GM19463 (cell line): ENCODE measurements around the gene MSH3.
A peak's percentile ranks its signal among the peaks of the same experiment; 100 is the strongest.
"Not testable (repeated sequence)": the region's sequence is repeated elsewhere in the genome, so short reads cannot be mapped to it uniquely, and the experiment has no call there.

ENCODE experiments used
- ATAC-seq: cut with Tn5 transposase; IDR thresholded peaks from one replicate; pipeline ENCODE4 v1.9.1; 2021; ENCODE audit warnings: mild to moderate bottlenecking, moderate library complexity; ENCODE audit not compliant: unreplicated experiment

MSH3 gene

DNA sequence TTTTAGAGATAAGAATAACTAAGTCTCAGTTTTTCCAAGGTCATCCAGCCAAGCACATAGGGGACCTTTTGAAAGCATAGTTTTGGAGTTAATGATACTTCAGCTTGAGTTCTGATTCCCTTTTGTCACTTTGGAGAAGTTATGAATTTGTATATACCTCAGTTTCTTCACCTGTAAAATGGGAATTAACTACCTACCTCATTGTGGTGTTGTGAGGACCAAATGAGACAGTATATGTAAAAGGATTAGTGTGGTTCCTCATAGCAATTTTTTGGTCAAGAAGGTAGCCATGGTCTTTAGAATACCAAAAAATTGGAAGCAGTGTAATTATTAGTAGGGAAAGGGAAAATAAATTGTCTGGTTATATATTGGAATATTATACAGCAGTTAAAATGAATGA, 98.0 kb downstream of the MSH3 start:
- no peak for ATAC-seq

GRCh38 chr5:80753712-80754111, 99.3 kb downstream of the MSH3 start:
- no peak for ATAC-seq

DNA sequence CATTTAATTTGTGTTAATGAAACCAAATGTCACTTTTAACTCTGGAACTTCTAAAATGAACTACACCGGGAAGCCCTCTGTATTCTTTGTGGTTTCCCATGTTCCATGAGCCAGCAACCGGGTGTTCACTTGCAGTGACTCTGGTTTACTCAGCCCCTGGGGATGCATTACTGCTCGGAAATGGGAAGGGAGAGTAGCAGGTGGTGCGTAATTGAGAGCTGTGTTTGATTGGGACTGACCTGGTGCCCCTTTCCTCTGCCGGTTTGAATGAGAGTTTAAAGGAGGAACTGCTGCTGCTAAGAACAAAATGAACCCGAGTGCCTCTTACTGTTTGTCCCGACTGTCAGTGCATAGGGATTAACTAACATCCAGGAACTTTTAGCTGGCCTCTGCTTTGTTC, 100.4 kb downstream of the MSH3 start:
- peak; percentile 64 for ATAC-seq

DNA sequence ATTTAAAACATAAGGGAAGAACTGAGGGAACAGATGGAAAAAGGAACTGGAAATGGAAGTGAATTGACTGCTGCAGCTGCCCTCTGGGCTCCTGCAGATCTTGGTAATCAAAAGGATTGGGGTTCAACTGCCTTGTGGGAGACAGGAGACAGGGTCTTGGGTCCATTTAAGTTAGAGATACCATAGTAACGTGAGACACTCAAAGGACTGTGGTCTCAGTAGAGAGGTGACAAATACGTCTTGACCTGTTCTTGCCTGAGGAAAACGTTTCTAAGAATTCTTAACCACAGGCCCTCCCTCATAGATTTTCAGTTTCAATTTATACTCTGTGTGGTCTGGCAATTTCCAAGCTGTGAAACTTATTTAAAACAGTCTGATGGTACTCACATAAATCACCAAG, 101.2 kb downstream of the MSH3 start:
- peak; percentile 93 for ATAC-seq

DNA sequence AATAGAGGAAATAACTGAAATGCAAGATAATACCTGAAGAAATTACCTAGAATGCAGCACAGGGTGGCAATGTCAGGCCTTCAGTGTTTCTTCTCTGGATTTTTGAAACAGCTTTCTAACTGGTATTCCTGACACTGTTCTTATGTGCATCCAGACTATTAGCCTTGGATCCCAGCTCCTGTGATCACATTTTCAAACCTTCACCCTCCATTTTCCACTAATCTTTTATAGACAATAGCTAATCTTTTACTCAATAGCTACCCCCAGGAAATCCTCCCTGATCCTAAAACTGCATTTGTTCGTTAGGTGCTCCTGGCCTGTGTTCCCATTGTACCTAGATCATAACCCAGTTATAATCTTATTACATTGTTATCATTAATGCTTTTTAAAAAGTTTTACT, 101.8 kb downstream of the MSH3 start:
- ATAC-seq = no peak

- ATAC-seq = no peak
Measured at GRCh38 chr5:80757290-80757689, 102.8 kb downstream of the MSH3 start.

DNA sequence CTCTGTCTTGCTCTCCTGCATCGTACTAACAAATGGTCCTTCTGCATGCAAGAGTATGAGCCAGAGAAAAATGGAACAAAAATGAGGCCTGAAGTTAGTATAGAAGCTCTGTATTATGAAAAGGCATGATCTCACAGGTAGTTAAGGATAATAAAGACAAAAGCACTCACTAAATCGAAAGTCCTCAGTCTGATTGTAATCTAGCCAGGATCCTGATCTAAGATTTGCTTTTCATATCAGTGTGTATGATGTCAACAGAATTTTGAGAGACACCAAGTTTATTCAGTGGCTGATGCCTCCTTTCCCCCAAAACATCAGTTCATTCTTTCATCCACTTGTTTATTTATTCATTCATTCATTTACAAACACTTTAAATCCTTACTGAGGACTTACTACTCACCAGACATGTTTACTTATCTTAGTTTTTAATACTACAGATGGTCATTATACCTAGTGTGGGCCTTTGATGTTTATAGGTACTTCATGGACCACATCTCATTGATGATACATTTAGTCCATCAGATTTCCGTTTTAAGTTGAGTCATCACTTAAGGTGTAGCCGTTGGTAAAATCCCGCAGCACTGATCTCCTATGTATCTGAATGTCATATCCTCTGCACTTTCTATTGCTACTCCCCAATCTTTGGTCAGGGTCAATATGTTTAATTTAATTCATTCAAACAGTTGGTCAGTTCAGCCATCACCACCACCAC, 105.6 kb downstream of the MSH3 start:
- ATAC-seq = no peak

DNA sequence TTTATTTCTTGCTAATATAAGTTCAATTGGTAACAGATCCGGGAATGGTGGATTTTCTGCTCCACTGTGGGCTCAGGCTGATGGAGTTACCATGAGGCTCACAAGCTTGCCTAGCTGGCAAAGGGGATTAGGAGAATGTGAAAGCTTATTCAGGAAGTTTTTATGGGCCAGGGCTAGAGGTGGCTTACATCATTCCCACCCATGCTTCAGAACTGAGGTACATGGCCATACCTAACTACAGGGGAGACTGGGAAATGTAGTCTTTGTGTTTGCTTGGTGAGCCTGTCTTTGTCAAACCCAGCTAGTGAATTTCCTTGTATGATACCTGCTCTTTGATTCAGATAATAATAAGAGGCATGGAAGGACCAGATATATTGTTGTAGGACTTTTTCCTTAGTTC, 106.2 kb downstream of the MSH3 start:
- ATAC-seq = no peak

- no peak for ATAC-seq
Measured at GRCh38 chr5:80761176-80761575, 106.7 kb downstream of the MSH3 start.

DNA sequence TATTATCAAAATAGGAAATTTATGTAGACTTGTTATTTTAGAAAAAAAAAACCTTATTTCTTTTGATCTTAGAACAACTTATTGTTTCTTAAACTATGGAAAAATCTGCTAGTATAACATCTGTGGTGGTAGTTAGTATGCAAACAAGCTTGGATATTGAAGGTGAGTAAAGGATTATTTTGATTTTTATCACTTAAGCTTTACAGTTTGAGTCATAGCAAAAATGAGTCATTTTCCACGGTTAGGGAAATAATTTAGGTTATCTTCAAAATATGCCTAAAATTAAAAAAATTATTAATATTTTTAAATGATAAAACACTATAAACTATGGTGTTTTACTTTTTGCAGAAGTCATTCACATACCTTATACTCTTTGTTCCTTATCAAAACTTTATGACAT, 107.5 kb downstream of the MSH3 start:
- ATAC-seq = no peak

DNA sequence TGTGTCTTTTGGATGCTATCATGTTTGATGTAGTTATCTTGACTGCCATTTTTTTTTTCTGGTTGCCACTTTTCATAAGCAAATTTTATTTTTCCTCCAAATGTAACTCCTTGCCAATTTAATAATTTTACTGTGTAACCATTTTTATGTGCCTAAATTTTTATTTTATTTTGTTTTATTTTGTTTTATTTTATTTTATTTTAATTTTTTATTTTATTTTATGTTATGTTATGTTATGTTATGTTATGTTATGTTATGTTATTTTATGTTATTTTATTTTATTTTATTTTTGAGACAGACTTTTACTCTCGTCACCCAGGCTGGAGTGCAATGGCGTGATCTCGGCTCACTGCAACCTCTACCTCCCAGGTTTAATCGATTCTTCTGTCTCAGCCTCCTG, 108.1 kb downstream of the MSH3 start:
- no peak for ATAC-seq

DNA sequence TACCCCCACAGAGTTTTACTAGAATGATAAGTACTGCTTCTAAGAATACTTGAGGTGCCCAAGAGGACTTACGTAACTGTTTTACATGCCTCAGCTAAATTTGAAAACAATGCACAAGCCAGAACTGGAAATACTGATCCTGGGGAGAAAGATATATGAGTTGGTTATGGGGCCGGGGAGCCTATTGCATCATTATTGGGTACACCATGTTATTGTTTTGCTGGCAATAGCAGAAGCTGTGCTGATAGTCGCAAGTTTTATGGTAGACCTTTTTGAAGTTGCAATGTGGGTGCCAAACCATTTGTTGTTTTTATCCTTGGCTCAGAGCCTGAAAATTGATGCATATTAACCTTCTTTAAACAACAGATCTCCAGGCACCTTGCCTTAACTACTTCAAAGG, 108.8 kb downstream of the MSH3 start:
- ATAC-seq = no peak

DNA sequence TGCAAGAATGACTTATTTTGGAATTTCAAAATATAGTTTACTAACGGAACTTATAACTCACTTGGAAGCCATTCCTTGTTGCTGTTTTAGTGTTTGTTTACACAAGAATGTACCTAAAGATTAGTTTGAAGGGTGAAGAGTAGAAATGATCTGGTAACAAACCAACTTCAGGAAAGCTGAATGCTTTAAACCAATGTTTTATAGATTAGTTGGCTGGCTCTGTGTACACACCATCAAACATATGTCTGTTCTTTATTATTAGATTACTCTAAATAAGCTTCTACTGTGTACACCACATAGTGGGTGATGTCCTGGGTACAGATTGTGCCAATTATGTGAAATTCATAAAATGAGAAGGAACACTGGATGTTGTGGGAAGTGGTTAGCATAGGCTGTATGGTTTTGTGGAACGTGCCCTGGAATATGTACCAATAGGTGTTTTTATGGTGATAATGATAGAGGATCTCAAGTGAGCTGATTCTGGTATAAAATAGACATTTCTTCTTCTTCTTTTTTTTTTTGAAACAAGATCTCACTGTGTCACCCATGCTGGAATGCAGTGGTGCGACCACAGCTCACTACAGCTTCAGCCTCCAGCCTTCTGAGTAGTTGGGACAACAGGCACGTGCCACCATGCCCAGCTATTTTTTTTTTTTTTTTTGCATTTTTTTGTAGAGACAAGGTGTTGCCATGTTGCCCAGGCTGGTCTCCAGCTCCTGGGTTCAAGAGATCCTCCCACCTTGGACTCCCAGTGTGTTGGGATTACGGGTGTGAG, 109.6 kb downstream of the MSH3 start:
- no peak for ATAC-seq

- no peak for ATAC-seq
Measured at GRCh38 chr5:80764786-80765185, 110.3 kb downstream of the MSH3 start.

DNA sequence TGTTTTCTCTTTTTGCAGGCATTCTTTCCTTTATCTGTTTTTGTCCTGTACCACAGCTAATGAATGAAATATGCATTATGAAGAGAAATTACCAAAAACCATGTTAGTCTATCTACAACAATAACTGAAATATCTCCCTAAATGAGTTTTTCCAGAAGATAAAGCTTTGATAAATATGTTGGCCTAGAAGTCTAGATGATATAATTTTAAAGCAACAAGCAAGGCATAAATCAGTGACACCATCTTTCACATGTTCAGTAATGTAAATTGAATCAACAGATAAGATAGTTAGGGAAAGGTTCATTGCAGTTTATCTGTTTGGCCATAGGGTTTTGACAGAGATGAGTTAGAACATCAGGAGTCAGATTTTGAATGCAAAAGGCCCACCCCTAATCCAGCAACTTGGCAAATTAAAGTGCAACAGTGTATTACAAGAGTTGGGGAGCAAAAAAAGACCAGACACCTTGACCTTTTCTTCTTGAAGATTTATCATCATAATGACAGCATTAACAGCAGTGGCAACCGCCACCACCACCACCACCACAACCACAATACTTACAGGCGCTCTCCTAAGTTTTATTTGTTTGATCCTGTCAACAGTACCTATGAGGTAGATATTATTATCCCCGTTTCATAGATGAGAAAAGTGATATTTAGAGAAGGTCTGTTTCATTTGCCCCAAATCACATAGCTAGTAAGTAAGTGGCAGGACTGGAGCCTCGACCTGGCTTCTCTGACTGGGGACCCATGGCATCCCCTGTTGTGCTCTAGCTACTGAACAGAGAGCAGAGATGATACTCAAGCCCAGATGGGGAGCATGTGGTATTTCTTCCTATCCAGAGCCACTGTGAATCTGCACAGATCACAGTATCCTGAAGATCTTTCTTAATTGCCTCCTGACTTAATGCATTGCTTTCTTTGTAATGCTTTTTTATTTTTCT, 123.2 kb downstream of the MSH3 start:
- ATAC-seq = no peak

- ATAC-seq = no peak
Measured at GRCh38 chr5:80780024-80780423, 125.6 kb downstream of the MSH3 start.

DNA sequence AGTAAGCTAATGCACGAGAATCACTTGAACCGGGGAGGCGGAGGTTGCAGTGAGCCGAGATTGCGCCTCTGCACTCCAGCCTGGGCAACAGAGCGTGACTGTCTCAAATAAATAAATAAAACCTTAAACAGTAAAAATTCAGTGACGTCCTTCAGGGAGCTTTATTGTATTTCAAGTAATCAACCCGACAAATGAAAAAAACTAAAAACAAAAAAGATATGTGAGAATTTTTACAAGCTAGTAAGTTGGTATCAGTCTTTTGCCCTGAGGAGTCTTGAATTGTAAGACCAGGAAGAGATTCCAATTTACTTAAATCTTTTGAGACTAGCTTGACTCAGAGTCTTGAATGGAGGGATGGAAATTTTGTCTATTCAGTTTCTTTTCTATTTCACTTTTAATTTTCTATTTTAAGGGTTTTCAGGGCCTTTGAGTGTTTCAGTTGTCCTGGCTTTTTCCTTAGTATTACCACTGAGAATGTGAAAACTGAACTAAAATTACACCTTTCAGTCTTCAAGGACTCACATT, 126.4 kb downstream of the MSH3 start:
- no peak for ATAC-seq

DNA sequence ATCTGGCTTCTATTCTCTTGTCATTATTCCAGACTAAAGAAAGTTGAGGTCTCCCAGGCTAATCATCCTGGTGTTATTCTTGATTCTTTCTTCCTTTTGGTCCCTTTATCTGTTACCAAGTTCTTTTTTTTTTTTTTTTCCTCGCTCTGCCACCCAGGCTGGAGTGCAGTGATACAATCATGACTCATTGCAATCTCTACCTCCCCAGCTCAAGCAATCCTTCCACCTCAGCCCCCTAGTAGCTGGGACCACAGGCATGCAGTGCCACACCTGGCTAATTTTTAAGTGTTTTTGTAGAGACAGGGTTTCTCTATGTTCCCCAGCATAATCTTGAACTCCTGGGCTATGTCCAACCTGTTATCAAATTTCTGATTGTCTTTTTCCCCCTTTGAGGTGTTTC, 126.9 kb downstream of the MSH3 start:
- ATAC-seq = no peak

DNA sequence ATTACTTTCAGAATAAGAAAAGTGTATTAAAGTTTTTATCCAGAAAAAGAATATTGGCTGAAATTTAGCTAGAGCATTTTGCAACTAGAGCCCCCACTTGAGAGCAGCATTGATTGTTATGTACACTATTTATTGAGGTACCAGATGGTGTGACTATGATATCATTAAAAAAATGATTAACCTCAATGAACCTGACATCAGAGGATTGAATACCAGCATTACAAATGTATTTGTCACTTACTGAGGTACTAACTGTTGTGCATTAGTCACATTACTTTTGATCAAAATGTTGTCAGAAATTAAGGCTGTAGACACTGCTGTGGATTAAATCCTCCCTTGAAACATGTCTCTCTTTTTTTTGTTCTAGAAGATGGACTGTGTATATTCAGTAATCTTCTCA, 128.2 kb downstream of the MSH3 start:
- ATAC-seq = no peak

DNA sequence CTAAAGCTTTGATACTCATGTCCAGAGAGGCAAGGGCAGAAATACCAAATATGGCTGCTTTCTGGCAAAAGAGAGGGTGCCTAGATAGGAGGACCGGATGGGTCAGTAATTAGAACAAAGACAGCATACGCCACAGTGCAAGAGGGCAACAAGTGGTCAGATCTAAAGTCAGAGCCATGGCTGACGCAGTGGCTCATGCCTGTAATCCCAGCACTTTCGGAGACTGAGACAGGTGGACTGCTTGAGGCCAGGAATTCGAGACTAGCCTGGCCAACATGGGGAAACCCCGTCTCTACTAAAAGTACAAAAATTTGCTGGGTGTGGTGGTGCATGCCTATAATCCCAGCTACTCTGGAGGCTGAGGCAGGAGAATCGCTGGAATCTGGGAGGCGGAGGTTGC, 129.3 kb downstream of the MSH3 start:
- ATAC-seq = not testable (repeated sequence)

- no peak for ATAC-seq
Measured at GRCh38 chr5:80784451-80784850, 130.0 kb downstream of the MSH3 start.
